Measurements from ENCODE around the gene LRRC36. TPM values are rescaled to one million over a fixed set of nuclear protein-coding genes. Genes with fewer than 3 reads are reported as not detected.
A peak's percentile ranks its signal among the peaks of the same experiment; 100 is the strongest.

Gene LRRC36
- total and polyA plus RNA-seq, 9 of the 15 experiments (the other 6 are each of a cell fraction or from before 2014, with no cell fraction given) = 0.09 to 0.40 (median 0.17) TPM; not detected in 1

- TF ChIP-seq, protein P1, sequence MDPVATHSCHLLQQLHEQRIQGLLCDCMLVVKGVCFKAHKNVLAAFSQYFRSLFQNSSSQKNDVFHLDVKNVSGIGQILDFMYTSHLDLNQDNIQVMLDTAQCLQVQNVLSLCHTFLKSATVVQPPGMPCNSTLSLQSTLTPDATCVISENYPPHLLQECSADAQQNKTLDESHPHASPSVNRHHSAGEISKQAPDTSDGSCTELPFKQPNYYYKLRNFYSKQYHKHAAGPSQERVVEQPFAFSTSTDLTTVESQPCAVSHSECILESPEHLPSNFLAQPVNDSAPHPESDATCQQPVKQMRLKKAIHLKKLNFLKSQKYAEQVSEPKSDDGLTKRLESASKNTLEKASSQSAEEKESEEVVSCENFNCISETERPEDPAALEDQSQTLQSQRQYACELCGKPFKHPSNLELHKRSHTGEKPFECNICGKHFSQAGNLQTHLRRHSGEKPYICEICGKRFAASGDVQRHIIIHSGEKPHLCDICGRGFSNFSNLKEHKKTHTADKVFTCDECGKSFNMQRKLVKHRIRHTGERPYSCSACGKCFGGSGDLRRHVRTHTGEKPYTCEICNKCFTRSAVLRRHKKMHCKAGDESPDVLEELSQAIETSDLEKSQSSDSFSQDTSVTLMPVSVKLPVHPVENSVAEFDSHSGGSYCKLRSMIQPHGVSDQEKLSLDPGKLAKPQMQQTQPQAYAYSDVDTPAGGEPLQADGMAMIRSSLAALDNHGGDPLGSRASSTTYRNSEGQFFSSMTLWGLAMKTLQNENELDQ (CRISPR knock-in tag; IDR thresholded peaks at IDR 0.05; ENCODE audit: borderline replicate concordance) = no peak
- TF ChIP-seq POLR2B (IDR thresholded peaks at IDR 0.05; ENCODE audit: low read depth, partially characterized antibody) (no peak), PCBP2 (IDR thresholded peaks at IDR 0.05; ENCODE audit: low read depth, low read length, poor library complexity, severe bottlenecking) (no peak), BDP1 (IDR thresholded peaks at IDR 0.05; ENCODE audit: insufficient read depth, insufficient read length) (no peak), ZNF780A (CRISPR knock-in tag; IDR thresholded peaks at IDR 0.05) (no peak), PTBP1 (IDR thresholded peaks at IDR 0.05; ENCODE audit: low read depth, low read length) (no peak), NRF1 (conservative IDR thresholded peaks at IDR 0.05 in 1 of 2, IDR thresholded peaks at IDR 0.05 in 1 of 2) (no peak), CBX5 (IDR thresholded peaks at IDR 0.05; ENCODE audit: borderline replicate concordance, low read depth) (no peak), SNIP1 (IDR thresholded peaks at IDR 0.05; ENCODE audit: low read depth) (no peak), ZNF589 (CRISPR knock-in tag; IDR thresholded peaks at IDR 0.05; ENCODE audit: low read depth) (no peak), ZBTB40 (IDR thresholded peaks at IDR 0.05) (0 out of 2 replicates have a peak, but pooled peaks have one; percentile 32), ZBTB40 (CRISPR knock-in tag; IDR thresholded peaks at IDR 0.05) (no peak), ZNF239 (CRISPR knock-in tag; IDR thresholded peaks at IDR 0.05) (no peak), TCF3 (CRISPR knock-in tag; IDR thresholded peaks at IDR 0.05) (no peak), DDX20 (tag; IDR thresholded peaks at IDR 0.05; ENCODE audit: low read depth) (no peak), FOXM1 (IDR thresholded peaks at IDR 0.05; ENCODE audit: low read depth) (no peak), FOXM1 (CRISPR knock-in tag; IDR thresholded peaks at IDR 0.05; ENCODE audit: low read depth) (no peak), ZNF316 (IDR thresholded peaks at IDR 0.05) (no peak)
Measured at GRCh38 chr16:67277999-67278772, 48.4 kb upstream of the LRRC36 start (continued).

All from K562 (cell line).